Neural progenitor cell (in vitro differentiated cells): ENCODE results near the gene THOC5. TPM values are rescaled to one million over a fixed set of nuclear protein-coding genes. Genes with fewer than 3 reads are reported as not detected.
"Not testable (repeated sequence)": the region's sequence is repeated elsewhere in the genome, so short reads cannot be mapped to it uniquely, and the experiment has no call there.

Source experiments
- DNase-seq: peaks from one replicate; pipeline ENCODE4 v3.0.0-alpha.2; 2016; ENCODE audit warnings: low spot score
- H2AFZ ChIP-seq: fragments of 200-600 bp; sonication (generic); replicated peaks from 2 replicates; pipeline ENCODE4 v1.6.1; 2016; ENCODE audit warnings: antibody characterized with exemption
- H3F3A ChIP-seq: fragments of 200-600 bp; sonication (generic); 2 replicates; pipeline ENCODE4 v1.6.1; 2016; ENCODE audit warnings: antibody characterized with exemption, low read depth
- H3K27ac ChIP-seq: fragments of 200-600 bp; sonication (generic); 2 replicates; pipeline ENCODE4 v1.5.1; 2016; ENCODE audit warnings: mild to moderate bottlenecking
- H3K27me3 ChIP-seq: fragments of 200-600 bp; sonication (generic); 2 replicates; pipeline ENCODE4 v1.6.1; 2016; ENCODE audit warnings: mild to moderate bottlenecking, moderate library complexity
- H3K36me3 ChIP-seq: fragments of 200-600 bp; sonication (generic); 2 replicates; pipeline ENCODE4 v1.5.1; 2016
- H3K4me1 ChIP-seq: fragments of 200-600 bp; sonication (generic); 2 replicates; pipeline ENCODE4 v1.6.1; 2016; ENCODE audit warnings: mixed run types
- H3K4me2 ChIP-seq: fragments of 200-600 bp; sonication (generic); 2 replicates; pipeline ENCODE4 v1.6.1; 2016
- H3K4me3 ChIP-seq: fragments of 200-600 bp; sonication (generic); 2 replicates; pipeline ENCODE4 v1.5.1; 2016
- H3K79me2 ChIP-seq: fragments of 200-600 bp; sonication (generic); 2 replicates; pipeline ENCODE4 v1.6.1; 2016; ENCODE audit warnings: low read depth
- H3K9ac ChIP-seq: fragments of 200-600 bp; sonication (generic); 2 replicates; pipeline ENCODE4 v1.6.1; 2016
- H3K9me3 ChIP-seq: fragments of 200-600 bp; sonication (generic); 2 replicates; pipeline ENCODE4 v1.5.1; 2016; ENCODE audit warnings: low read depth
- H4K20me1 ChIP-seq: fragments of 200-600 bp; sonication (generic); 2 replicates; pipeline ENCODE4 v1.6.1; 2016; ENCODE audit warnings: low read depth
- H3K27ac Mint-ChIP-seq: 3 replicates; pipeline ENCODE4 v1.8.0; 2021; ENCODE audit warnings: mixed read lengths
- H3K27me3 Mint-ChIP-seq: 2 replicates; pipeline ENCODE4 v1.8.0; 2022; ENCODE audit warnings: low read depth, mild to moderate bottlenecking, inconsistent platforms, moderate library complexity, mixed read lengths; ENCODE audit not compliant: insufficient read depth
- H3K36me3 Mint-ChIP-seq: 3 replicates; pipeline ENCODE4 v1.8.0; 2021; ENCODE audit warnings: mixed read lengths
- H3K4me1 Mint-ChIP-seq: 3 replicates; pipeline ENCODE4 v1.8.0; 2021; ENCODE audit warnings: mixed read lengths
- H3K4me3 Mint-ChIP-seq: 3 replicates; pipeline ENCODE4 v1.8.0; 2021; ENCODE audit warnings: mild to moderate bottlenecking, moderate library complexity, mixed read lengths
- H3K9me3 Mint-ChIP-seq: 3 replicates; pipeline ENCODE4 v1.8.0; 2020; ENCODE audit warnings: mixed read lengths
- EZH2 ChIP-seq: fragments of 200-600 bp; sonication (generic); IDR thresholded peaks from 2 replicates; pipeline ENCODE4 v1.6.1; 2017; ENCODE audit warnings: antibody characterized with exemption, mild to moderate bottlenecking, moderate library complexity
- EZH2phosphoT487 ChIP-seq: fragments of 200-600 bp; sonication (generic); IDR thresholded peaks from 2 replicates; pipeline ENCODE4 v1.6.1; 2017; ENCODE audit warnings: antibody characterized with exemption
- total RNA-seq: library from RNA; depleted of rRNA; stranded (reverse); fragments of >200 nt; gene quantifications from 2 replicates; pipeline ENCODE4 v1.2.3, GENCODE V29; 2015; ENCODE audit warnings: low replicate concordance
- TF ChIP-seq, protein P1 (sequence below): fragments of 200-600 bp; sonication (generic); IDR thresholded peaks from 2 replicates; pipeline ENCODE4 v1.5.1; 2017; ENCODE audit warnings: antibody characterized with exemption, mild to moderate bottlenecking

Gene THOC5
- total RNA-seq, 1 donor from 2014 or later = 42.9 TPM

DNA sequence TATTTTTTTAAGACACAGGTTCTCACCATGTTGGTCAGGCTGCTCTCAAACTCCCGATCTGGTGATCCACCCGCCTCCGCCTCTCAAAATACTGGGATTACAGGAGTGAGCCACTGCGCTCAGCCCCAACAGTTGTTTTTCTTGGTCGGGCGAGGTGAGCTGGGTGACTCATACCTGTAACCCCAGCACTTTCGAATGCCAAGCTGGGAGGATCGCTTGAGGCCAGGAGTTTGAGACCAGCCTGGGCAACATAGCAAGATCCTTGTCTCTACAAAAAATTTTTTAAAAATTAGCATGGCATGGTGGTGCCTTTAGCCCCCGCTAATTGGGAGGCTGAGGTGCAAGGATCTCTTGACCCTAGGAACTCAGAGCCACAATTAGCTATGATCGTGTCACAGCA is 42.9 kb upstream of the THOC5 start:
- no peaks in the 10 kb centered on the region for H3K9me3 Mint-ChIP-seq
- Histone ChIP-seq H3K9ac (no peak overlapping the region), H3K27me3 (peaks cover 4% of the 10 kb centered on the region), H3K27ac (no peak overlapping the region), H4K20me1 (no peaks in the 10 kb centered on the region), H3K9me3 (no peaks in the 10 kb centered on the region), H3K4me3 (no peak overlapping the region), H3K36me3 (no peaks in the 10 kb centered on the region), H3K4me1 (no peaks in the 10 kb centered on the region), H3K79me2 (no peaks in the 10 kb centered on the region), H3F3A (no peaks in the 10 kb centered on the region), H3K4me2 (no peak overlapping the region), H2AFZ (no peak overlapping the region)
- H3K27me3 Mint-ChIP-seq = peaks cover 2% of the 10 kb centered on the region
- no peak overlapping the region for H3K4me3 Mint-ChIP-seq
- DNase-seq = no peak
- H3K27ac Mint-ChIP-seq = no peak overlapping the region
- peaks cover 3% of the 10 kb centered on the region for H3K4me1 Mint-ChIP-seq
- TF ChIP-seq, protein P1, sequence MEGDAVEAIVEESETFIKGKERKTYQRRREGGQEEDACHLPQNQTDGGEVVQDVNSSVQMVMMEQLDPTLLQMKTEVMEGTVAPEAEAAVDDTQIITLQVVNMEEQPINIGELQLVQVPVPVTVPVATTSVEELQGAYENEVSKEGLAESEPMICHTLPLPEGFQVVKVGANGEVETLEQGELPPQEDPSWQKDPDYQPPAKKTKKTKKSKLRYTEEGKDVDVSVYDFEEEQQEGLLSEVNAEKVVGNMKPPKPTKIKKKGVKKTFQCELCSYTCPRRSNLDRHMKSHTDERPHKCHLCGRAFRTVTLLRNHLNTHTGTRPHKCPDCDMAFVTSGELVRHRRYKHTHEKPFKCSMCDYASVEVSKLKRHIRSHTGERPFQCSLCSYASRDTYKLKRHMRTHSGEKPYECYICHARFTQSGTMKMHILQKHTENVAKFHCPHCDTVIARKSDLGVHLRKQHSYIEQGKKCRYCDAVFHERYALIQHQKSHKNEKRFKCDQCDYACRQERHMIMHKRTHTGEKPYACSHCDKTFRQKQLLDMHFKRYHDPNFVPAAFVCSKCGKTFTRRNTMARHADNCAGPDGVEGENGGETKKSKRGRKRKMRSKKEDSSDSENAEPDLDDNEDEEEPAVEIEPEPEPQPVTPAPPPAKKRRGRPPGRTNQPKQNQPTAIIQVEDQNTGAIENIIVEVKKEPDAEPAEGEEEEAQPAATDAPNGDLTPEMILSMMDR = no peak
- no peak for TF ChIP-seq EZH2
- no peak for TF ChIP-seq EZH2phosphoT487
- H3K36me3 Mint-ChIP-seq = no peaks in the 10 kb centered on the region

DNA sequence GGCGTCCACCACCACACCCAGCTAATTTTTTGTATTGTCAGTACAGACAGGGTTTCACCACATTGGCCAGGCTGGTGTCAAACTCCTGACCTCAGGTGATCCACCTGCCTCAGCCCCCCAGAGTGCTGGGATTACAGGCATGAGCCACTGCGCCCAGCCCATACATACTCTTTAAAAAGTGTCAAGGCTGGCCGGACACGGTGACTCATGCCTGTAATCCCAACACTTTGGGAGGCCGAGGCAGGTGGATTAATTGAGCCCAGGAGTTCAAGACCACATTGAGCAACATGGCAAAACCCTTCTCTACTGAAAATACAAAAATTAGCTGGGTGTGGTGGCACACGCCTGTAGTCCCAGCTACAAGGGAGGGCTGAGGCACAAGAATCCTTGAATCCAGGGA is 40.9 kb upstream of the THOC5 start:
- not testable (repeated sequence) for H3K36me3 ChIP-seq, H3K4me3 ChIP-seq, H3K9ac ChIP-seq, H2AFZ ChIP-seq, H3K4me3 Mint-ChIP-seq, H3K9me3 Mint-ChIP-seq, H3K4me2 ChIP-seq, H3K4me1 Mint-ChIP-seq, H4K20me1 ChIP-seq, H3K27ac ChIP-seq, H3K79me2 ChIP-seq, H3K27ac Mint-ChIP-seq, H3K36me3 Mint-ChIP-seq, H3K27me3 Mint-ChIP-seq, H3K27me3 ChIP-seq, H3K9me3 ChIP-seq, H3F3A ChIP-seq, DNase-seq, H3K4me1 ChIP-seq

DNA sequence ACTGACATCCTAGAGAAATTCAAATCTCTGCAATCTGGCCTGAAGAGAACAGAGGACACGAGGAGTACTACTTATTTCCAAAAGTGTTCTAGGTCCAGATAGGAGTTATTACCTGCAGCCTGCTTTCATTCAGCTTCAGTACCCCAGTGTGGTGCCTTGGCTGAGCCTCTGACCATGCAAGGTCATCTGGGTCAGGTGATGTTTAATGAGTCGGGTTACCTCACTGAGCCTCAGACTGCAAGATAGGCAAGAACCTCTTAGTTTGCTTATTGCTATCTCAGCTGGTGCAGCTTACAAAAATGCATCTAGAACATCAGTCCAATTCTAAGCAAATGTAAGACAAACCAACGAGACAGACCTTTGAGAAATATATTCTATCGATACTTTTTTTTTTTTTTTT is 40.4 kb upstream of the THOC5 start:
- Mint-ChIP-seq H3K4me1 (peaks cover 3% of the 10 kb centered on the region), H3K27ac (no peak overlapping the region), H3K9me3 (no peaks in the 10 kb centered on the region), H3K27me3 (no peaks in the 10 kb centered on the region), H3K36me3 (no peaks in the 10 kb centered on the region), H3K4me3 (no peak overlapping the region)
- no peak overlapping the region for H3K4me2 ChIP-seq
- no peak overlapping the region for H3K9ac ChIP-seq
- TF ChIP-seq, protein P1 = no peak
- TF ChIP-seq EZH2phosphoT487 (no peak), EZH2 (no peak)
- H3K27me3 ChIP-seq = peaks cover 4% of the 10 kb centered on the region
- H2AFZ ChIP-seq = no peak overlapping the region
- no peaks in the 10 kb centered on the region for H3K4me1 ChIP-seq
- H4K20me1 ChIP-seq = no peaks in the 10 kb centered on the region
- no peaks in the 10 kb centered on the region for H3K9me3 ChIP-seq
- DNase-seq = no peak
- no peaks in the 10 kb centered on the region for H3F3A ChIP-seq
- H3K27ac ChIP-seq = no peak overlapping the region
- no peaks in the 10 kb centered on the region for H3K36me3 ChIP-seq
- no peak overlapping the region for H3K4me3 ChIP-seq
- H3K79me2 ChIP-seq = no peaks in the 10 kb centered on the region

DNA sequence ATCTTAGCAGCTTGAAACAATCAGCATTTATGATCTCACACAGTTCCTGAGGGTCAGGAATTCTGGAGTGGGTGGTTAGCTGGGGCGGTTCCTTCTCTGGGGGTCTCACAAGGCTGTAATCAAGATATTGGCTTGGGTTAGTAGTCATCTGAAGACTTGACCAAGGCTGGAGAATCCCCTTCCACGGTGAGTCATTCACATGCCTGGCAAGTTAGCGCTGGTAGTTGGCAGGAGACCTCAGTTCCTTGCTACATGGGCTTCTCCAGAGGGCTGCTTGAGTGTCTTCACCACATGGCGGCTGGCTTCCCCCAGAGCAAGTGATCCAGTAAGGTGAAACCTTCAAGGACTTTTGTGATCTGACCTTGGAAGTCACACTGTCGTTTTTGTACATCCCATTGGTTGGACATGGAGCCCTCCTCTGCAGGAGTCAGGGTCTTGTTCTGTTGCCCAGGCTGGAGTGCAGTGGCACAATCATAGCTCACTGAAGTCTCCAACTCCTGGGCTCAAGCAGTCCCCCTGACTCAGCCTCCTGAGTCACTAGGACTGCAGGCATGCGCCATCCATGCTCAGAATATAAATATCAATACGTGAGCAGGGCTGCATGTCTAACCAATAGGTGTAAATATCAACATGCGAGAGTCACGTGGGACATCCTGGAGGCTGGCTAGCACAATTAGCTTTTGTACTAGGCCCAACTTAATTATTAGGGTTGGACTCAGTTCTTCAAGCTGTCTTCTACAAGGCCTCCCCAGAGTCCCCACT is 34.6 kb upstream of the THOC5 start:
- H3K9ac ChIP-seq = no peak overlapping the region
- no peaks in the 10 kb centered on the region for H3K36me3 ChIP-seq
- no peak overlapping the region for H3K27ac ChIP-seq
- H3K27me3 Mint-ChIP-seq = peaks cover 7% of the 10 kb centered on the region
- no peaks in the 10 kb centered on the region for H3K4me1 ChIP-seq
- H3K27me3 ChIP-seq = no peaks in the 10 kb centered on the region
- H3K4me3 Mint-ChIP-seq = no peak overlapping the region
- H3K4me2 ChIP-seq = no peak overlapping the region
- no peaks in the 10 kb centered on the region for H3K79me2 ChIP-seq
- no peak for DNase-seq
- TF ChIP-seq, protein P1 = no peak
- no peak for TF ChIP-seq EZH2
- TF ChIP-seq EZH2phosphoT487 = no peak
- peaks cover 3% of the 10 kb centered on the region for H3F3A ChIP-seq
- no peak overlapping the region for H3K27ac Mint-ChIP-seq
- H3K9me3 Mint-ChIP-seq = no peaks in the 10 kb centered on the region
- H3K4me3 ChIP-seq = no peak overlapping the region
- H2AFZ ChIP-seq = no peak overlapping the region
- H3K4me1 Mint-ChIP-seq = no peaks in the 10 kb centered on the region
- no peaks in the 10 kb centered on the region for H3K36me3 Mint-ChIP-seq
- no peaks in the 10 kb centered on the region for H4K20me1 ChIP-seq
- no peaks in the 10 kb centered on the region for H3K9me3 ChIP-seq

DNA sequence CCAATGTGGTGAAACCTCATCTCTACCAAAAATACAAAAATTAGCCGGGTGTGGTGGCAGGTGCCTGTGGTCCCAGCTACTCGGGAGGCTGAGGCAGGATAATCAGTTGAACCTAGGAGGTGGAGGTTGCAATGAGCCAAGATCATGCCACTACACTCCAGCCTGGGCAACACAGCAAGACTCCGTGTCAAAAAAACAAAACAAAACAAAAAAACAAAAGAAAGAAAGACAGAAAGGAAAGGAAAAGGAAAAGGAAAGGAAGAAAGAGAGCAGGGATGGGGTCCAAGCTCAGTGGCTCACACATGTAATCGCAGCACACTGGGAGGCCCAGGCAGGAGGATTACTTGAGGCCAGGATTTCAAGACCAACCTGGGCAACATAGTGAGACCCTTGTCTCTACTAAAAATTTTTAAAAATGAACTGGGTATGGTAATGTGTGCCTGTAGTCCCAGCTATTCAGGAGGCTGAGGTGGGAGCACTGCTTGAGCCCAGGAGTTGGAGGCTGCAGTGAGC is 32.7 kb upstream of the THOC5 start:
- not testable (repeated sequence) for H3K9ac ChIP-seq, H3K4me3 Mint-ChIP-seq, H2AFZ ChIP-seq, H3K27me3 ChIP-seq, H3K4me1 ChIP-seq, H3K4me2 ChIP-seq, H3K36me3 ChIP-seq, H3K79me2 ChIP-seq, DNase-seq, H3K4me3 ChIP-seq, H3K9me3 Mint-ChIP-seq, H3K27me3 Mint-ChIP-seq, H3K36me3 Mint-ChIP-seq, H4K20me1 ChIP-seq, H3K27ac Mint-ChIP-seq, H3K9me3 ChIP-seq, H3K27ac ChIP-seq
- peaks cover 15% of the 10 kb centered on the region for H3K4me1 Mint-ChIP-seq
- H3F3A ChIP-seq = peaks cover 21% of the 10 kb centered on the region
